Tibial artery (tissue), 4 donors: ENCODE data around the gene DDX51.

Experiments used
- DNase-seq, 2 donors: peaks; one replicate each; pipeline ENCODE4 v3.0.0-alpha.2; 2019
- H3K27ac ChIP-seq, 2 donors: fragments of 200-600 bp; sonication (generic) in 1 of 2; 1 replicate in 1 of 2; 2 replicates in 1 of 2; pipeline ENCODE4 v1.5.1; 2018 to 2019; ENCODE audit warnings: mild to moderate bottlenecking in 1 of 2
- H3K27me3 ChIP-seq, 2 donors: fragments of 200-600 bp; sonication (generic) in 1 of 2; one replicate each; pipeline versions ENCODE4 v1.5.1 to v1.6.0; 2016 to 2019
- H3K36me3 ChIP-seq, 3 donors: fragments of 200-600 bp; sonication (generic) in 2 of 3; one replicate each; pipeline ENCODE4 v1.5.1; 2016 to 2019; ENCODE audit warnings: mild to moderate bottlenecking in 2 of 3
- H3K4me1 ChIP-seq, 4 donors: fragments of 200-600 bp; sonication (generic) in 2 of 4; 1 replicate in 3 of 4; 2 replicates in 1 of 4; pipeline ENCODE4 v1.5.1; 2016 to 2019
- H3K4me3 ChIP-seq, 2 donors: fragments of 200-600 bp; sonication (generic) in 1 of 2; 1 replicate in 1 of 2; 2 replicates in 1 of 2; pipeline ENCODE4 v1.5.1; 2018 to 2019; ENCODE audit warnings: mild to moderate bottlenecking in 2 of 2
- H3K9me3 ChIP-seq, 3 donors: fragments of 200-600 bp; sonication (generic) in 1 of 3; one replicate each; pipeline ENCODE4 v1.5.1; 2016 to 2019
- intact Hi-C: fragments of 100-400 bp; cut with DNase I; formaldehyde crosslinking; loops from one replicate; pipeline ENCODE4 v1.15.0; 2023; ENCODE audit warnings: low total_unique reads
- TF ChIP-seq, protein P1 (sequence below), 2 experiments: fragments of 200-600 bp in 1 of 2; fragments of 450-650 bp in 1 of 2; IDR thresholded peaks; one replicate each; pipeline ENCODE4 v1.5.1; 2017 to 2019; ENCODE audit warnings: antibody characterized with exemption in 2 of 2, mild to moderate bottlenecking in 1 of 2, moderate library complexity in 1 of 2

DDX51 gene

GRCh38 chr12:132173135-132174014, 29.3 kb upstream of the DDX51 start:
- no peaks in the 10 kb centered on the region for H3K4me1 ChIP-seq
- intact Hi-C loops = no loop called here
- no peak overlapping the region for H3K27ac ChIP-seq
- H3K27me3 ChIP-seq = peaks cover 0 to 91% of the 10 kb centered on the region in 2 donors
- no peak overlapping the region for H3K4me3 ChIP-seq
- TF ChIP-seq, protein P1, sequence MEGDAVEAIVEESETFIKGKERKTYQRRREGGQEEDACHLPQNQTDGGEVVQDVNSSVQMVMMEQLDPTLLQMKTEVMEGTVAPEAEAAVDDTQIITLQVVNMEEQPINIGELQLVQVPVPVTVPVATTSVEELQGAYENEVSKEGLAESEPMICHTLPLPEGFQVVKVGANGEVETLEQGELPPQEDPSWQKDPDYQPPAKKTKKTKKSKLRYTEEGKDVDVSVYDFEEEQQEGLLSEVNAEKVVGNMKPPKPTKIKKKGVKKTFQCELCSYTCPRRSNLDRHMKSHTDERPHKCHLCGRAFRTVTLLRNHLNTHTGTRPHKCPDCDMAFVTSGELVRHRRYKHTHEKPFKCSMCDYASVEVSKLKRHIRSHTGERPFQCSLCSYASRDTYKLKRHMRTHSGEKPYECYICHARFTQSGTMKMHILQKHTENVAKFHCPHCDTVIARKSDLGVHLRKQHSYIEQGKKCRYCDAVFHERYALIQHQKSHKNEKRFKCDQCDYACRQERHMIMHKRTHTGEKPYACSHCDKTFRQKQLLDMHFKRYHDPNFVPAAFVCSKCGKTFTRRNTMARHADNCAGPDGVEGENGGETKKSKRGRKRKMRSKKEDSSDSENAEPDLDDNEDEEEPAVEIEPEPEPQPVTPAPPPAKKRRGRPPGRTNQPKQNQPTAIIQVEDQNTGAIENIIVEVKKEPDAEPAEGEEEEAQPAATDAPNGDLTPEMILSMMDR (IDR thresholded peaks at IDR 0.05) = no peak
- H3K9me3 ChIP-seq = no peaks in the 10 kb centered on the region
- no peaks in the 10 kb centered on the region for H3K36me3 ChIP-seq
- DNase-seq = no peak

DNA sequence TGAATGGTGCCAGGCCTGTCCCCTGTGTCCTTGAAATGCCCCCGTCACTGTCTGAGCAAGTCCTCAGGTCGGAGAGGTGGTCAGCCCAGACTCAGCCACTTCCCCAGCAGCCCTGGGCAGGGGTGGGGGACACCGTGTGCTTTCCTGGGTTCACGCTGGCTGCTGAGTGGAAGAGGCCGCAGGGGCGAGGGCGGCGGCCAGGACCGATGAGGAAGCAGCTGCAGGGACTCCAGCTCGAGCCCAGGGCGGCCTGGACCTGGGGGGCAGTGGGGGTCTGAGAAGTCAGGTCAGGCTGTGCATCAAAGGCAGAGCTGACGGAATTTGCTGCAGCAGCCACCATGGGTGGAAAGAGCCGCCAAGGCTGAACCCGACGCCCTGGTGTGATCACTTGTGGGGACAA, 28.5 kb upstream of the DDX51 start:
- Histone ChIP-seq H3K4me3 (no peak overlapping the region), H3K27ac (no peak overlapping the region), H3K9me3 (no peaks in the 10 kb centered on the region), H3K36me3 (no peaks in the 10 kb centered on the region), H3K27me3 (peaks cover 0 to 90% of the 10 kb centered on the region in 2 donors), H3K4me1 (no peaks in the 10 kb centered on the region)
- DNase-seq = no peak
- intact Hi-C loops = no loop called here
- TF ChIP-seq, protein P1 (IDR thresholded peaks at IDR 0.05) = no peak

DNA sequence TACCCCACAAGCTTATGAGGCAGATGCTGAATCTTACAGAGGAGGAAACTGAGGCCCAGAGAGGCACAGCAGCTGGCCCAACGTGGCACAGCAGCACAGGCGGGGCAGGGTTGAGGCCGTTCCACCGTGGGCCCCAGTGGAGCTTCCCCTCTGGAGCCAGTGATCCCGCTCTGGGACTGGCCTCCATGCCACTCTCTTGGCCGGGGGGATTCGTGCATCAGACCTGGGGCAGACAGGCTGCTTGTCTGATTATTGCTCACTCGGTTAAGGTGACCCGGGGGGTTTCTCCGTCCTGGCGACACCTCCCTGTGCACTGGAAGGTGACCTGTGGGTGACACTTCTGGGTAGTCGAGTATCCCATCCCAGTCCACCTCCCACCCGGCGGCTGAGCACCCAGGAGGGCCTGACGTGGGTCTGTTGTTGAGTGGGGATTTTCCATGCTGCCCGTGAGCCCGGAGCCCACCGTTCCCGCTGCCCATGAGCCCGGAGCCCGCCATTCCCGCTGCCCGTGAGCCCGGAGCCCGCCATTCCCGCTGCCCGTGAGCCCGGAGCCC, 27.9 kb upstream of the DDX51 start:
- no peaks in the 10 kb centered on the region for H3K36me3 ChIP-seq
- H3K27me3 ChIP-seq = peaks cover 0 to 86% of the 10 kb centered on the region in 2 donors
- no peaks in the 10 kb centered on the region for H3K9me3 ChIP-seq
- TF ChIP-seq, protein P1 (IDR thresholded peaks at IDR 0.05) = no peak
- no peak overlapping the region for H3K27ac ChIP-seq
- H3K4me1 ChIP-seq = no peaks in the 10 kb centered on the region
- intact Hi-C loops = no loop called here
- H3K4me3 ChIP-seq = no peak overlapping the region
- no peak for DNase-seq

GRCh38 chr12:132171293-132171967, 27.3 kb upstream of the DDX51 start:
- no peak overlapping the region for H3K4me3 ChIP-seq
- H3K27ac ChIP-seq = no peak overlapping the region
- TF ChIP-seq, protein P1 (IDR thresholded peaks at IDR 0.05) = no peak
- H3K36me3 ChIP-seq = no peaks in the 10 kb centered on the region
- H3K4me1 ChIP-seq = no peaks in the 10 kb centered on the region
- no peak for DNase-seq
- peaks cover 0 to 80% of the 10 kb centered on the region in 2 donors for H3K27me3 ChIP-seq
- H3K9me3 ChIP-seq = no peaks in the 10 kb centered on the region
- intact Hi-C loops = no loop called here

DNA sequence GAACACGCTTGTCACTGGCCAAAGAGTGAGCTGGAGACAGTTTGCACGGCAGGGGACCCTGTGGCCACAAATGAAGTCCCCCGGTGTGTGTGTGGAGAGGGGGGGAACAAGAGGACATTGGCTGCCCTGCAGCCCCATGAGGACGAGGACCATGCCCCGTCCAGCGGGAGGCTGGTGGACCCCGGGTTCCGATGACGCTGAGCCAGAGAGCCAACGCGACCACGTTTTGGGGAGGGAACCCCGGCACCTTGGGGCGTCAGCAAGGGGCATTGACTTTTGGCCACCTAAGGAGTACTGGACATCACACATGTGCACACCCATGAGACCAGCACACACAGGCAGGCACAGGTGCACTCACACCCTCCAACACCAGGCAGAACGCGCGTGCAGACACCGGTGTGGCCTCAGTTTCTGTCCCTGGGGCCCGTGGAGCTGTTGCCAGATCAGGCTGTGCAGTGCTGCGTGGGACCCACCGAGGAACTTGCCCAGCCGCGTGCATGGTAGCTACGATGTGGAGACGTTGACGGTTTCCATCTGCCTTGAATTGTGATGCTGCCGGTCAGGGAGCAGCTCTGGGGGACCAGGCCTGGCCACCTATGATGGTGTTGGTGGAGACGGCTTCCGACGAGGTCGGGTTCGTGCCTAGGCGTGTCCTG, 26.6 kb upstream of the DDX51 start:
- Histone ChIP-seq H3K27me3 (peaks cover 0 to 73% of the 10 kb centered on the region in 2 donors), H3K4me3 (no peak overlapping the region), H3K4me1 (no peaks in the 10 kb centered on the region), H3K36me3 (no peaks in the 10 kb centered on the region), H3K27ac (no peak overlapping the region), H3K9me3 (no peaks in the 10 kb centered on the region)
- intact Hi-C loops = no loop called here
- TF ChIP-seq, protein P1 (IDR thresholded peaks at IDR 0.05) = no peak
- no peak for DNase-seq
